Measurements from ENCODE around the gene SLC25A27.
A peak's percentile ranks its signal among the peaks of the same experiment; 100 is the strongest.

SLC25A27 gene

DNA sequence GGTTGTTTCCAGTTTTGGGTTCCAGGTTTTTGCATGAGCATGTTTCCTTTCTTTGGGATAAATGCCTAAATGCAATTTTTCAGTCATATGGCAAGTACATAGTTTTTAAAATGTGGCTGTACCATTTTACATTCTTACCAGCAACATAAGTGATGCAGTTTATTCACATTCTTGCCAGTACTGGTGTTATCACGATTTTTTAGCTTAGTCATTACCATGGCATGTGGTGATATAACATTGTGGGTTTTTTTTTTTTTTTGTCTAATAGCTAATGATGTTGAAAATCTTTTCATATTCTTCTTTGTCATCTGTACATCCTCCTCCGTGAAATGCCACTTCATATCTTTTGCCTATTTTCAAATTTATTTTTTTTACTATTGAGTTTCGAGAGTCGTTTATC is 32.0 kb downstream of the SLC25A27 start:
- DNase-seq (no peak), ATAC-seq (no peak)
- Mint-ChIP-seq H3K9me3 (no peaks in the 10 kb centered on the region), H3K27ac (no peak overlapping the region), H3K27me3 (peaks cover 6% of the 10 kb centered on the region), H3K4me3 (no peak overlapping the region), H3K4me1 (no peaks in the 10 kb centered on the region)

DNA sequence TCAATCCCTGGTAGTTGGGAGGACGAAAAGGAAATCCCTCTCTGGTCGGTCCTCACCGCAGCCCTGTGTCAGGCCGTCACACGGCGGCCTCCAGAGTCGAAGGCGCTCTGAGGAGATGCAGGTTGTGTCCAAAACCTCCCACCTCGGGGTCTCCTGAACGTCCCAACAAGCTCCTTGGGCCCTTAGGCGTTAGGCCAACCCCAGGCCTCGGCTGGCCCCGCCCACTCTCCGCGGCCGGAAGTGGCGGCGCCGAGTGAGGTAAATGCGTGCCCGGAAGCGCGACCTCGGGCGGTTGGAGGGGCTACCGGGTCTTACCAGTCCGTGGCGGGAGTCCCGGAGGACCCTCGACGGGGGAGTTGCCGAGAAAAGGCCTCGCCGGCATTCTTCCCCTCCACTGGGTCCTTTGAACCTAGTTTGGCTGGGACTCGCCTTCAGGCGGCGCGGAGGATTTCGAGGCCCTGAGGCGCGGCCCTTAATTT is 34.9 kb downstream of the SLC25A27 start, which contains the start of gene TDRD6:
TDRD6 (plus strand) TSS at position 267 of the 479 bp plus-strand sequence. CDS start 244 bp downstream, outside the sequence.
- DNase-seq (no peak), ATAC-seq (no peak)
- H3K4me3 Mint-ChIP-seq = no peak within 1 kb of the TSS
- H3K9me3 Mint-ChIP-seq = no peaks in the 10 kb centered on the region
- no peak within 1 kb of the TSS for H3K27ac Mint-ChIP-seq
- H3K4me1 Mint-ChIP-seq = no peaks in the 10 kb centered on the region
- peaks cover 6% of the 10 kb centered on the region for H3K27me3 Mint-ChIP-seq

DNA sequence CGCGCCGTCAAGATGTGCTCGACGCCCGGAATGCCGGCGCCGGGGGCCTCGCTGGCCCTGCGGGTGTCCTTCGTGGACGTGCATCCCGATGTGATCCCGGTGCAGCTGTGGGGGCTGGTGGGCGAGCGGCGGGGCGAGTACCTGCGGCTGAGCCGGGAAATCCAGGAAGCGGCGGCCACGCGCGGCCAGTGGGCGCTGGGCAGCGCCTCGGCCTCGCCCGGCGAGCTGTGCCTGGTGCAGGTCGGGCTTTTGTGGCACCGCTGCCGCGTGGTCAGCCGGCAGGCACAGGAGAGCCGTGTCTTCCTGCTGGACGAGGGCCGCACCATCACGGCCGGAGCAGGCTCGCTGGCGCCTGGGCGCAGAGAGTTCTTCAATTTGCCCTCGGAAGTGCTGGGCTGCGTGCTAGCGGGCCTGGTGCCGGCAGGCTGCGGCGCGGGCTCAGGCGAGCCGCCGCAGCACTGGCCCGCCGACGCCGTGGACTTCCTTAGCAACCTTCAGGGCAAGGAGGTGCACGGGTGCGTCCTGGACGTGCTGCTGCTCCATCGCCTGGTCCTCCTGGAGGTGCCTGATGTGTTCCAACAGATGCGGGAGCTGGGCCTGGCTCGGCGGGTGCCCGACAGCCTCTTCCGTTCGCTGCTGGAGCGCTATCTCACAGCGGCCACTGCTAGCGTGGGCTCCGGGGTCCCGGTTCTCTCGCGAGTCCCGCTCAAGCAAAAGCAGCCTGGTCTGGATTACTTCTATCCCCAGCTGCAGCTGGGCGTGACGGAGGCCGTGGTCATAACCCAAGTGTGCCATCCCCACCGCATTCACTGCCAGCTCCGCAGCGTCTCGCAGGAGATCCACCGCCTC is 35.6 kb downstream of the SLC25A27 start:
- no peak overlapping the region for H3K27ac Mint-ChIP-seq
- peaks cover 6% of the 10 kb centered on the region for H3K27me3 Mint-ChIP-seq
- H3K4me1 Mint-ChIP-seq = no peaks in the 10 kb centered on the region
- no peak overlapping the region for H3K4me3 Mint-ChIP-seq
- DNase-seq (no peak), ATAC-seq (no peak)
- H3K9me3 Mint-ChIP-seq = no peaks in the 10 kb centered on the region

DNA sequence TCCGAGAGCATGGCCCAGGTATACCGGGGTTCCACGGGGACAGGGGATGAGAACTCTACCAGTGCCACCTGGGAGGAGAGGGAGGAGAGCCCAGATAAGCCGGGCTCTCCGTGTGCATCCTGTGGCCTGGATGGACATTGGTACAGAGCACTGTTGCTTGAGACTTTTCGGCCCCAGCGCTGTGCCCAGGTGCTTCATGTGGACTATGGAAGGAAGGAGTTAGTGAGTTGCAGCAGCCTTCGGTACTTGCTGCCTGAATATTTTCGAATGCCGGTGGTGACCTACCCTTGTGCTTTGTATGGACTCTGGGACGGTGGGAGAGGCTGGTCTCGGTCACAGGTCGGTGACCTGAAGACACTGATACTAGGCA is 36.2 kb downstream of the SLC25A27 start:
- Mint-ChIP-seq H3K4me1 (no peaks in the 10 kb centered on the region), H3K9me3 (no peaks in the 10 kb centered on the region), H3K4me3 (no peak overlapping the region), H3K27ac (no peak overlapping the region), H3K27me3 (peaks cover 6% of the 10 kb centered on the region)
- DNase-seq (no peak), ATAC-seq (no peak)

DNA sequence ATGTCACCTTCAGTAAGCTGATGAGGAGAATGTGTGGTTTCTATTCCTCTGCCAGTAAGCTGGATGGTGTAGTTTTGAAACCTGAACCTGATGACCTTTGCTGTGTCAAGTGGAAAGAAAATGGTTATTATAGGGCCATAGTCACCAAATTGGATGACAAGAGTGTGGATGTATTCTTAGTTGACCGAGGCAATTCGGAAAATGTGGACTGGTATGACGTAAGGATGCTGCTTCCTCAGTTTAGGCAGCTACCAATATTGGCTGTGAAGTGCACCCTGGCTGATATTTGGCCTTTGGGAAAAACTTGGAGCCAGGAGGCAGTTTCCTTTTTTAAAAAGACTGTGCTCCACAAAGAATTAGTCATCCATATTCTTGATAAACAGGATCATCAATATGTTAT is 36.9 kb downstream of the SLC25A27 start:
- H3K9me3 Mint-ChIP-seq = no peaks in the 10 kb centered on the region
- H3K4me1 Mint-ChIP-seq = no peaks in the 10 kb centered on the region
- no peak overlapping the region for H3K4me3 Mint-ChIP-seq
- ATAC-seq = no peak
- no peak for DNase-seq
- H3K27me3 Mint-ChIP-seq = peaks cover 6% of the 10 kb centered on the region
- no peak overlapping the region for H3K27ac Mint-ChIP-seq

DNA sequence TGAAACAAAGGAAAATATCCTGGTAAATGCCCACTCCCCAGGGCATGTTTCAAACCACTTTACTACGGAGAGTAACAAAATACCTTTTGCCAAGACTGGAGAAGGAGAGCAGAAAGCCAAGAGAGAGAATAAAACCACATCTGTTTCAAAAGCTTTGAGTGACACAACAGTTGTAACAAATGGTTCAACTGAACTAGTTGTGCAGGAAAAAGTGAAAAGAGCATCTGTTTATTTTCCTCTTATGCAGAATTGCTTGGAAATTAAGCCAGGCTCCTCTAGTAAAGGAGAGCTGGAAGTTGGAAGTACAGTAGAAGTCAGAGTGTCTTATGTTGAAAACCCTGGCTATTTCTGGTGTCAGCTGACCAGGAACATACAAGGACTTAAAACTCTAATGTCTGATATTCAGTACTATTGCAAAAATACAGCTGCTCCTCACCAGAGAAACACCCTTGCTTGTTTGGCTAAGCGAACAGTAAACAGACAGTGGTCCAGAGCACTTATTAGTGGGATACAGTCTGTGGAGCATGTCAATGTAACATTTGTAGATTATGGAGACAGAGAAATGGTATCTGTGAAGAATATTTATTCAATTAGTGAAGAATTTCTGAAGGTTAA is 37.5 kb downstream of the SLC25A27 start:
- H3K4me1 Mint-ChIP-seq = no peaks in the 10 kb centered on the region
- H3K9me3 Mint-ChIP-seq = no peaks in the 10 kb centered on the region
- H3K27me3 Mint-ChIP-seq = peaks cover 6% of the 10 kb centered on the region
- H3K27ac Mint-ChIP-seq = no peak overlapping the region
- ATAC-seq (no peak), DNase-seq (no peak)
- H3K4me3 Mint-ChIP-seq = no peak overlapping the region

DNA sequence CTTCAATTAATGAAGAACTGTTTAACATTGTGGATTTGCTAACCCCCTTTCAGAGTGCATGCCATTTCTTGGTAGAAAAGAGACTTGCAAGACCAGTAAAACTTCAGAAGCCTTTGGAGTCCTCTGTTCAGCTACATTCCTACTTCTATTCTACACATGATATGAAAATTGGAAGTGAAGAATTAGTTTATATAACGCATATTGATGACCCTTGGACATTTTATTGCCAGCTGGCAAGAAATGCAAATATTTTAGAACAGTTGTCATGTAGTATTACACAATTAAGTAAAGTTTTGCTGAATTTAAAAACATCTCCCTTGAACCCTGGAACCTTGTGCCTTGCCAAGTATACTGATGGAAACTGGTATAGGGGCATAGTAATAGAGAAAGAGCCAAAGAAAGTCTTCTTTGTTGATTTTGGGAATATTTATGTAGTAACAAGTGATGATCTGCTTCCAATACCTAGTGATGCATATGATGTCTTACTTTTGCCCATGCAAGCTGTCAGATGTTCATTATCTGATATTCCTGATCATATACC is 38.2 kb downstream of the SLC25A27 start:
- no peak for DNase-seq
- no peak overlapping the region for H3K27ac Mint-ChIP-seq
- H3K9me3 Mint-ChIP-seq = no peaks in the 10 kb centered on the region
- H3K27me3 Mint-ChIP-seq = peaks cover 13% of the 10 kb centered on the region
- H3K4me3 Mint-ChIP-seq = no peak overlapping the region
- no peaks in the 10 kb centered on the region for H3K4me1 Mint-ChIP-seq
- ATAC-seq = no peak

DNA sequence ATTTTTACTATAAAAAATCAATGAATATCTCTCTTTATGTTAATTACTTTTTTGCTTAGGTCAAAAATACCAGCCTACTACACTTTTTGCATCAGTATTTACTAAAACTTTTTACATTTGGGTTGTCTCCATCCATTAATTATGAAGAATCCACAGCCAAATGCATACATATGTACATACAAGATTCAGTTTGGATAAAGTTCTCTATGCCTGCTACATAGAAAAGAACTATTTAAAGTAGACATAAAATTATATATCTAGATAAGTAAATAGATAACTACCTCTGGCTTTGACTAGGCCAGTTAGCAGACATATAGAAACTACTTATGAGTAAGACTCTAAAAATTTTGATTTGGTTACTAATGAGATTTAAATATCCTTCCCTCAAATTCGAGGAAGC is 47.2 kb downstream of the SLC25A27 start:
- ATAC-seq (no peak), DNase-seq (no peak)
- H3K27me3 Mint-ChIP-seq = peaks cover 40% of the 10 kb centered on the region
- H3K4me3 Mint-ChIP-seq = no peak overlapping the region
- no peak overlapping the region for H3K27ac Mint-ChIP-seq
- no peaks in the 10 kb centered on the region for H3K4me1 Mint-ChIP-seq
- H3K9me3 Mint-ChIP-seq = no peaks in the 10 kb centered on the region

DNA sequence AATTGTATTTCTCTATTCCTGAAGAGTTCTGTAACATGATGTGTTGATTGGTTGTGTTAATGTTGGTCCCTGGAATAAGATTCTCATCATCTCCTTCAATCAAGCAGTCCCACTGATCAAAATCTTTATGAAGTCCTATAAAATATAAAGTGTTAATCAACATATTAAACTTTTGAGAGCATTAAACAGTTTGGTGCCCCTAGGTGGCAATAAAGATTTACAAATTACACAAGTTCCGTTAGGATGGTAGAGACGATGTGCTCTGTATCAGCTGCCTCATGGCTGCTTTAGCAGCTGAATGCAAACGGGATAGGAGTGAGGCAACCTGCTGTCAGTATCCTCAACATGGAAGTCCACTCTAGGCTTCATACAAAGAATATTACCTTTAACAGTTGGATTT is 51.8 kb downstream of the SLC25A27 start:
- ATAC-seq (no peak), DNase-seq (no peak)
- H3K4me1 Mint-ChIP-seq = no peaks in the 10 kb centered on the region
- H3K27me3 Mint-ChIP-seq = peaks cover 33% of the 10 kb centered on the region
- H3K4me3 Mint-ChIP-seq = no peak overlapping the region
- H3K9me3 Mint-ChIP-seq = no peaks in the 10 kb centered on the region
- H3K27ac Mint-ChIP-seq = no peak overlapping the region

DNA sequence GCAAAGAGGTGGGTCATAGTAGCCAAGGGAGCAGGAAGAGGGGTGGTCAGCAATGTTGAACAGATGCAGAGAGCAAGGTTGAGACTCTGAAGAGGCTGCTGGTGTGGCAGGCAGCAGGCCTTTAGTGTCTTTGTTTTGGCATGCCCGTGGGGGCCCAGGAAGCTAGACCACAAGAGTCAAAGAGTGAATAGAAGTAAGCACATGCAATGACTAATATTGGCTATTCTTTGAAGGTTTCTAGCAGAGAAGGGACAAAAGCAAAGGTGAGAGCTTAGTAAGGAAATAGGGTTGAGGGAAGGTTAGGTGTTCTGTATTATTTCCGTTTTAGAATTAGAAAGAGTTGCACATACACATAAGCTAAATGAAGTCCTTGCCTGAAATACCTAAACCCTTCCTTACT is 53.7 kb downstream of the SLC25A27 start:
- peak; percentile 46 for ATAC-seq

DNA sequence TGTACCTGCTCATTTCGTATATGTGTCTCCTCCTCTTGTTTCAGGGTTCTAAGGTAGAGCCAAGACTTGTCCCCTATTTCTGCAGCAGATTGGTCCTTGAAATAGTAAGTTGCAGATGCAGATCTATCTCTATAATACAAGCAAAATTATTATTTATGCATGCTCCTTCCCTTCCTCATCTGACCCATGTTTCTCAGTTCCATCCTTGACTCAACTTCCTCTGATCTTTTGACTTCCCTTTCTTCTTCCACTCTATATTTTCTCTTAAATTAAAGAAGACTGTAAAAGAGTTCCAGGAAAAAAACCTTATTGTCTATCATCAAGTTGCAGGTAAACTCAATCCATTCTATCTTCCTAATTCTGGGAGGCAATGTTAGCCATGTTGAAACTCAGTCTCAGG is 58.7 kb downstream of the SLC25A27 start:
- Mint-ChIP-seq H3K4me3 (no peak overlapping the region), H3K9me3 (no peaks in the 10 kb centered on the region), H3K4me1 (no peaks in the 10 kb centered on the region), H3K27me3 (peaks cover 18% of the 10 kb centered on the region), H3K27ac (no peak overlapping the region)
- DNase-seq (no peak), ATAC-seq (no peak)

More for the DNA sequence above, 53.7 kb downstream of the SLC25A27 start:
- Mint-ChIP-seq H3K4me3 (no peak overlapping the region), H3K4me1 (no peaks in the 10 kb centered on the region), H3K27ac (no peak overlapping the region), H3K27me3 (peaks cover 35% of the 10 kb centered on the region), H3K9me3 (no peaks in the 10 kb centered on the region)
- DNase-seq = no peak

DNA sequence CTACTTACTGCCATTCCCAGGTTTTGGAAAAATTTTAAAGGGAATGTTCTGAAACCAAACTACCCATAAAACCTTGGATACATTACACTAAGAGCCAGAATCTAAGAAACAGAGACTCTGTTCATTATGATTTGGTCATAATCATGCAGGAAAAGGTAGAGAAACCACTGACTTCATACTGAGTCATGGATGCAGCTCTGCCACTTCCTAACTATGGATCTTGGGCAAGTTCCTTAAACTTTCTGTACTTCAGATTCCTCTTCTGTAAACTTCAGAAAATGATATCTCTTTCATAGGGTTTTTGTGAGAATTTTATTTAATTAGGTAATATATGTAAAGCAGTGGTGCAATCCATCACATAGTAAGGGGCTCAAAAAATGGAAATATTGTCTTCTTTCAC is 62.4 kb downstream of the SLC25A27 start:
- H3K27ac Mint-ChIP-seq = no peak overlapping the region
- H3K9me3 Mint-ChIP-seq = no peaks in the 10 kb centered on the region
- no peak for DNase-seq
- no peak overlapping the region for H3K4me3 Mint-ChIP-seq
- no peaks in the 10 kb centered on the region for H3K4me1 Mint-ChIP-seq
- no peak for ATAC-seq
- H3K27me3 Mint-ChIP-seq = peaks cover 26% of the 10 kb centered on the region

DNA sequence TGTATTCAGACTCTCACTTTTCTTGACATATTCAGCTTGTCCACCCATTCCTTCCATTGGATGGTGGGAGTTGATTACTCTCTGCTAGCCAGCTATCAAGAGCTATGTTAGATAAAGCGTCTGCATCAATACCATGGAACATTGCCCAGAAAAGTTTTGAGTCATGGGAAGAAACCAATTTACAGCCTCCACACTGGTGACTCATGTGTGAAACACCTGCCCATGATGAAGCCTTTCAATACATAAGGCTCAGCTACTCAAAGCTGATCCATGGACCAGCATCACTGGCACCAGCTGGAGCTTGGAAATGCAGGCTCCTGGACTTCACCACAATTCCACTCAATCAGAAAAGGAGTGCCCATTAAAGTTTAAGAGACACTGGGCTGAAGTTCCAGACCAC is 66.3 kb downstream of the SLC25A27 start:
- no peaks in the 10 kb centered on the region for H3K4me1 Mint-ChIP-seq
- H3K27ac Mint-ChIP-seq = no peak overlapping the region
- peaks cover 34% of the 10 kb centered on the region for H3K27me3 Mint-ChIP-seq
- no peak overlapping the region for H3K4me3 Mint-ChIP-seq
- no peaks in the 10 kb centered on the region for H3K9me3 Mint-ChIP-seq
- DNase-seq (no peak), ATAC-seq (no peak)

DNA sequence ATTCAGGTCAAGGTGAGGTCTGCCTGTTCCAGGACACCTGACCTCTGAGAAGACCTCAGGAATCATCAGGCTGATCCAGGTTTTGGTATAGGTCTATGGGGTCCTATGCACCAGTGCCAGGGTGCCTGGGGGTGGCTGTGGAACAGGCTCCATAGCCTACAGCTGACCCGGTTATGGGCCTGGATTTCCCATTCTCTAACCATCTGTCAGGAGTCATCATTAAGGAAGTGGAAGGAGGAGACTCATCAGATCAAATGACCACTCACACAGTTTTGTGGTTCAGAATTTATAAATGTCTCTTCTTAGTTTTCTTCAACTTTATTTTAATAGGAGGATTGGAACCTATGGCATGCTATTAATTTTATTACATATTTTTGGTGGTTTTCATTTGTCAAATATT is 67.6 kb downstream of the SLC25A27 start:
- DNase-seq (no peak), ATAC-seq (no peak)
- Mint-ChIP-seq H3K4me1 (no peaks in the 10 kb centered on the region), H3K4me3 (no peak overlapping the region), H3K27me3 (peaks cover 45% of the 10 kb centered on the region), H3K27ac (no peak overlapping the region), H3K9me3 (no peaks in the 10 kb centered on the region)

Measured in stimulated activated naive CD8-positive, alpha-beta T cell treated with anti-CD3 and anti-CD28 coated beads, Interleukin-15, amount 100 ng/mL, for 72 hours (primary cell).